GM19467 (cell line): Measurements from ENCODE around the gene POLR2C.

Source experiments
- ATAC-seq: cut with Tn5 transposase; IDR thresholded peaks from one replicate; pipeline ENCODE4 v1.9.1; 2021; ENCODE audit warnings: mild to moderate bottlenecking, moderate library complexity; ENCODE audit not compliant: unreplicated experiment

POLR2C gene

DNA sequence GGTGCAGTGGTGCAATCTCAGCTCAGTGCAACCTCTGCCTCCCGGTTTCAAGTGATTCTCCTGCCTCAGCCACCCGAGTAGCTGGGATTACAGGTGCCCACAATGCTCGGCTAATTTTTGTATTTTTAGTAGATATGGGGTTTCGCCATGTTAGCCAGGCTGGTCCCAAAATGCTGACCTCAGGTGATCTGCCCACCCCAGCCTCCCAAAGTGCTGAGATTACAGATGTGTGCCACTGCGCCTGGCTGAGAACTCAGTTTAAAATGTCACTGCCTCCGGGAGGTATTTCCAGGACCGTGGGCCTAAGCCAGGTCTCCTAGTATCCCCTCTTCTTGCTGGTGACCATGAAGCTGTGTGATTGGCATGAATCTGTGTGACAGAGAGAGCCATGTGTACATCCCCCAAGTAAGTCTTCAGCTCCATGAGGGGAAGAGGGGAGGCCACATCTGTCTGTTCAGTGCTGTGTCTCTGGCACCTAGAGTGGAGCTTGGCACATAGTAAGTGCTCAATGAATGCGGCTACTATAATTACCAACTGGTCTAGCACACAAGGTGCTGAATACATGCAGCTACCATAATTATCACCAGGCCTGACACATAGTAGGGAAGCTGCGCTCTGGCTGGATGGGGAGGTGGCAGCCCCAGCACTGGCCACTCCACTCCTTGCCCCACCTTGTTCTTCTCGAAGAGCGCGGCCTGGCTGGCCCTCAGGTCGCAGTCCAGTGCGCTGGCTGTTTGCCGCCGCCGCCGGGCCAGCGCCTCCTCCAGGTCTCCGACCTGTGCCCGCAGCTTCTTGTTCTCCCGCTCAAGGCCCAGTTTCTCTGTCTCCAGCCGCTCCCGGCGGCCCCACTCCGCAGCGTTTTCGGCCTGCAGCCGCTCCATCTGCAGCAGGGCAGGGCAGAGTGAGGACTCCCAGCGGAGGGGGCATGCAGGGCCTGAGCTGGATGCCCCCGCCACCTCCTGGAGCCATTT is 55.2 kb downstream of the POLR2C start:
- ATAC-seq, result no peak

- ATAC-seq, result no peak
These were observed 56.0 kb downstream of the POLR2C start for GRCh38 chr16:57518520-57518919.

GRCh38 chr16:57518922-57519321 is 56.4 kb downstream of the POLR2C start:
- no peak for ATAC-seq

GRCh38 chr16:57519796-57520360 is 57.4 kb downstream of the POLR2C start:
- ATAC-seq, result peak; percentile 62
